ENCODE results near the gene GALNT11. TPM values are rescaled to one million over a fixed set of nuclear protein-coding genes. Genes with fewer than 3 reads are reported as not detected.

The GALNT11 gene
- total and polyA plus RNA-seq, 8 donors = 36.5 to 69.0 (median 61.6) TPM

DNA sequence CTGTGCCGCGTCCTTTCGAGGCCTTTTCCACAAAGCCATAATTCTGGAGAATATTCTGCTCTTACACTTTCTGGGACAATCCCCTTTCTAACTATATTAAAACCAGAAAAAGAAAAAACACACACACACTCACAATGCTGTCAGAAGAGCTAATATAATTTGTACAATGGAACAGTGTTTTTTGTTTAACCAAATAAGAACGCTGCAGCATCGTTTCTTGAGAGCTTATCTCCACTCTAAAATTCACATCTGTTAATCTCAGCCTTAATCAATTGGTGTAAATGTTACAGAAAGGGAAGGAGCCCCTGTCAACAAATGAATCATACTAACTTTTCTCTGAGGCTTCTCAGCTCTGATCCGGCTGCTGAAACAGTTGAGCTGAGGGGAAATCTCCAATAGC is 123.9 kb downstream of the GALNT11 start:
- Histone ChIP-seq H3K4me1 (no peaks in the 10 kb centered on the region), H3K4me3 (no peak overlapping the region), H3K27me3 (no peaks in the 10 kb centered on the region), H3K9me3 (no peaks in the 10 kb centered on the region), H3K27ac (no peak overlapping the region), H3K36me3 (peaks cover 10 to 99% of the 10 kb centered on the region in 2 donors)
- TF ChIP-seq, protein P1, sequence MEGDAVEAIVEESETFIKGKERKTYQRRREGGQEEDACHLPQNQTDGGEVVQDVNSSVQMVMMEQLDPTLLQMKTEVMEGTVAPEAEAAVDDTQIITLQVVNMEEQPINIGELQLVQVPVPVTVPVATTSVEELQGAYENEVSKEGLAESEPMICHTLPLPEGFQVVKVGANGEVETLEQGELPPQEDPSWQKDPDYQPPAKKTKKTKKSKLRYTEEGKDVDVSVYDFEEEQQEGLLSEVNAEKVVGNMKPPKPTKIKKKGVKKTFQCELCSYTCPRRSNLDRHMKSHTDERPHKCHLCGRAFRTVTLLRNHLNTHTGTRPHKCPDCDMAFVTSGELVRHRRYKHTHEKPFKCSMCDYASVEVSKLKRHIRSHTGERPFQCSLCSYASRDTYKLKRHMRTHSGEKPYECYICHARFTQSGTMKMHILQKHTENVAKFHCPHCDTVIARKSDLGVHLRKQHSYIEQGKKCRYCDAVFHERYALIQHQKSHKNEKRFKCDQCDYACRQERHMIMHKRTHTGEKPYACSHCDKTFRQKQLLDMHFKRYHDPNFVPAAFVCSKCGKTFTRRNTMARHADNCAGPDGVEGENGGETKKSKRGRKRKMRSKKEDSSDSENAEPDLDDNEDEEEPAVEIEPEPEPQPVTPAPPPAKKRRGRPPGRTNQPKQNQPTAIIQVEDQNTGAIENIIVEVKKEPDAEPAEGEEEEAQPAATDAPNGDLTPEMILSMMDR (IDR thresholded peaks at IDR 0.05) = no peak
- intact Hi-C loops (cut with DNase I) = no loop called here
- DNase-seq (no peak), ATAC-seq (no peak)

DNA sequence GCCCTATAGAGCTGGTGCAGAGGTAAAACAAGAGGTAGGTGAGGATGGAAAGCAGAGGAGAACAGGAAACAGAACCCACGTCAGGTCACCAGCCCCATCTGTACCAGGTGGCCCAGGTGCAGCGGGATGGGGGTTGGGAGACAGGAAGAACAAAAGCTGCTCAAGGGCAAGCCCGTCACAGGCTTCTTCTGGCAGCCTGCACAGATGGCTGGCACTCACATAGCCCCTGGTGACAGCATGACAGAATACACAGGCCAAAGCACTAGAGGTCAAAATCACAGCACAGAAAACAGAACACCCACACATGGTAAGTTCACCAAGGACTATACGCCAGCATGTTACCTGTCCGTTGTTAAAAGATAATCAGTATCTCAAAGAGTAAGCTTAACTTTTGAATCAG is 126.8 kb downstream of the GALNT11 start:
- no peak overlapping the region for H3K27ac ChIP-seq
- TF ChIP-seq, protein P1 (IDR thresholded peaks at IDR 0.05) = no peak
- no peaks in the 10 kb centered on the region for H3K4me1 ChIP-seq
- no peaks in the 10 kb centered on the region for H3K9me3 ChIP-seq
- peaks cover 10 to 100% of the 10 kb centered on the region in 2 donors for H3K36me3 ChIP-seq
- no peak for DNase-seq
- no peak overlapping the region for H3K4me3 ChIP-seq
- no peaks in the 10 kb centered on the region for H3K27me3 ChIP-seq
- no peak for ATAC-seq
- intact Hi-C loops (cut with DNase I) = no loop called here

DNA sequence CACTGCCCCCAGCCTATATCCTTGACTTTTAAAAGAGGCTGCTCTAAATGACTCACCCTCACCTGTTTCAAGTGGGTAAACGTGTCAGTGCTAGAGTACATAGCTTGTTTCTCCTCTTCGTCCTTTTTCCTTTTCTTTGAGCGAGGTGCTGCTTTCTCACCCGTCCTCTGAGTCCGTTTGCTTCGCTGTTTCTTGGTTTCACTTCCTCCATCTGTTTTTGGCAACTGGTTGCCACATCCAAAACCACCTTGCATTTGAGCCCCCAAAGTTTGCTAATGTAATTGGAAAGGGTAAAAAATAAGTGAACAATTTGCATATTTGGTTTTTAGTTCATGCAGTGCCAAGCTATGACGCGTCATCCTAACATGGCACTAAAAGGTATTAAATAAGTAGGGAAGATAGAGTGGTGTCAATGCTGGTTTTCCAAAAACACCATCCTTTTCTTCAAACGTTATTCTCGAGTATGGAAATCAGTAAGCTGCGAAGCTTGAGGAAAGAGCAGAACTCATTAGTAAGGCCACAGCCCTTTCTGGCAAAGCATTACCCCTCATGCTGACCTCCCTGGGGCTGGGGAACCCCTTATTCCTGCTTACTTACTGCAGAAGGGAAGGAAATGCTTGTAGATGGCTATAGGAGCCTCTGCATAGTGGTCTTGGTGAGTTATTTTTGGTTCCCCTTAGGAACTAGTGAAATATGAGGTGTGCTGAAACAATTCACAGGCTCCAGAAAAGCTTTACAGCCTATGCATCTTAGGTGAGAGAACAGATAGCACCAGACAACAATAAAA is 133.5 kb downstream of the GALNT11 start:
- Histone ChIP-seq H3K27me3 (no peaks in the 10 kb centered on the region), H3K36me3 (peaks cover 0 to 98% of the 10 kb centered on the region in 2 donors), H3K27ac (no peak overlapping the region), H3K9me3 (no peaks in the 10 kb centered on the region), H3K4me3 (no peak overlapping the region), H3K4me1 (peaks cover 0 to 9% of the 10 kb centered on the region in 2 donors)
- intact Hi-C loops (cut with DNase I) = no loop called here
- DNase-seq = no peak
- TF ChIP-seq, protein P1 (IDR thresholded peaks at IDR 0.05) = no peak
- peak; percentile 75 for ATAC-seq

GRCh38 chr7:152161171-152161570 is 135.7 kb downstream of the GALNT11 start:
- TF ChIP-seq, protein P1 (IDR thresholded peaks at IDR 0.05) = no peak
- intact Hi-C loops (cut with DNase I) = no loop called here
- no peak overlapping the region for H3K27ac ChIP-seq
- H3K27me3 ChIP-seq = no peaks in the 10 kb centered on the region
- no peaks in the 10 kb centered on the region for H3K9me3 ChIP-seq
- no peak for DNase-seq
- peaks cover 0 to 96% of the 10 kb centered on the region in 2 donors for H3K36me3 ChIP-seq
- no peak overlapping the region for H3K4me3 ChIP-seq
- H3K4me1 ChIP-seq = peaks cover 0 to 9% of the 10 kb centered on the region in 2 donors
- ATAC-seq = no peak

DNA sequence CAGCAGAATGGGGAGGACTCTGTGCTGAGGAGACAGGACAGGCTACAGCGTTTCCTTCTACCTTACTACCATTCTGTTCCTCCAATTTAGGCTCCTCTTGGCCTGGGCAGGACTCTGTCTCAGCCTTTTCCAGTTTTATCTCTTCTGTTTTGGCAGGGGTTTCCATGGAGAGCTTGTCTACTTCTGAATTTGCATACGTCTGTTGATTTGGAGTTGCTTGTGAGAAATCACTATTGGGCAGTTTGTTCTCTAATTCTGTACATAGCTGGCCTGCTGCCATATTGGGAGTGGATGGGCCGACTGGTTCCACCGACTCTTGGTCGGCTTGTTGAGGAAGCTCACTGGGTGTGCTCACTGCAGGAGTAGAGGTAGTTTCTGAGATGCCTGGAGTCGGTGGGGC is 136.8 kb downstream of the GALNT11 start:
- no peak for ATAC-seq
- peaks cover 0 to 96% of the 10 kb centered on the region in 2 donors for H3K36me3 ChIP-seq
- intact Hi-C loops (cut with DNase I) = no loop called here

More for the DNA sequence above, 136.8 kb downstream of the GALNT11 start:
- Histone ChIP-seq H3K27ac (no peak overlapping the region), H3K9me3 (no peaks in the 10 kb centered on the region), H3K27me3 (no peaks in the 10 kb centered on the region), H3K4me3 (no peak overlapping the region), H3K4me1 (peaks cover 0 to 9% of the 10 kb centered on the region in 2 donors)
- TF ChIP-seq, protein P1 (IDR thresholded peaks at IDR 0.05) = no peak
- DNase-seq = no peak

Other genes starting within 250 kb of the GALNT11 start
- gene PRKAG2, start 148.6 kb upstream of the GALNT11 start, total RNA-seq = 10 to 100 TPM; 23.3 to 34.6 TPM
- 10 to 100 TPM; 12.9 to 21.6 (median 17.1) TPM for gene PRKAG2, start 148.6 kb upstream of the GALNT11 start, polyA plus RNA-seq (ENCODE audit: insufficient read length in 6 of 6)
- not detected for gene GALNTL5, start 69.2 kb upstream of the GALNT11 start, total RNA-seq
- gene GALNTL5, start 69.2 kb upstream of the GALNT11 start, polyA plus RNA-seq (ENCODE audit: insufficient read length in 6 of 6) = not detected